AML-193 (cell line): ENCODE results near the gene MON1A.
"Not testable (repeated sequence)": the region's sequence is repeated elsewhere in the genome, so short reads cannot be mapped to it uniquely, and the experiment has no call there.

Experiments used
- DNase-seq, 2 experiments: peaks; one replicate each; lab custom pipeline; 2025; lab: John Stamatoyannopoulos, UW

The MON1A gene

GRCh38 chr3:49929291-49930167, at the start of gene MON1A:
TSS of gene MON1A (minus strand) at chr3:49929811. CDS start at chr3:49913346, 16,465 bp downstream.
- DNase-seq: peak; percentile 77 to 78

GRCh38 chr3:49976942-49977341, 47.3 kb upstream of the MON1A start:
- DNase-seq: no peak

- DNase-seq: no peak
Observed at GRCh38 chr3:49972656-49973055, 43.0 kb upstream of the MON1A start.

GRCh38 chr3:49968346-49968745, 38.7 kb upstream of the MON1A start:
- no peak for DNase-seq

GRCh38 chr3:49967291-49967690, 37.7 kb upstream of the MON1A start:
- no peak for DNase-seq

GRCh38 chr3:49966233-49966942, 36.8 kb upstream of the MON1A start:
- no peak for DNase-seq

GRCh38 chr3:49955636-49956035, 26.0 kb upstream of the MON1A start:
- no peak for DNase-seq

- no peak for DNase-seq
Observed at GRCh38 chr3:49952924-49953323, 23.3 kb upstream of the MON1A start.

GRCh38 chr3:49942651-49943050, 13.0 kb upstream of the MON1A start:
- DNase-seq: peak; percentile 26 to 31

GRCh38 chr3:49940667-49941249, 11.1 kb upstream of the MON1A start:
- peak; percentile 16 to 21 for DNase-seq

GRCh38 chr3:49939858-49940666, 10.5 kb upstream of the MON1A start, which contains the start of gene RBM6:
TSS of gene RBM6 (plus strand) at chr3:49940150. CDS start at chr3:49962642, 22,492 bp downstream.
- DNase-seq: peak; percentile 99

- peak; percentile 69 to 75 for DNase-seq
Observed at GRCh38 chr3:49937090-49937489, 7.5 kb upstream of the MON1A start.

- DNase-seq: not testable (repeated sequence)
Observed at GRCh38 chr3:49932281-49932680, 2.7 kb upstream of the MON1A start.

GRCh38 chr3:49930922-49931321, 1.3 kb upstream of the MON1A start:
- DNase-seq: no peak

- no peak for DNase-seq
Observed at GRCh38 chr3:49930168-49930690, 618 bp upstream of the MON1A start.

GRCh38 chr3:49928481-49929017, 1.1 kb downstream of the MON1A start:
- no peak for DNase-seq

GRCh38 chr3:49927798-49928197, 1.8 kb downstream of the MON1A start:
- DNase-seq: no peak

- peak in 1 of 2 experiments; percentile 7 for DNase-seq
Observed at GRCh38 chr3:49926117-49926728, 3.4 kb downstream of the MON1A start.

GRCh38 chr3:49925485-49925884, 4.1 kb downstream of the MON1A start:
- DNase-seq: no peak

- no peak for DNase-seq
Observed at GRCh38 chr3:49924683-49925082, 4.9 kb downstream of the MON1A start.
